IPS-NIHi7 (cell line): ENCODE measurements around the gene GAS6.
"Not testable (repeated sequence)": the region's sequence is repeated elsewhere in the genome, so short reads cannot be mapped to it uniquely, and the experiment has no call there.

Experiments
- DNase-seq: peaks from one replicate; pipeline ENCODE4 v3.0.0; 2012; ENCODE audit warnings: mixed read lengths; ENCODE audit errors: extremely low spot score

Gene GAS6

DNA sequence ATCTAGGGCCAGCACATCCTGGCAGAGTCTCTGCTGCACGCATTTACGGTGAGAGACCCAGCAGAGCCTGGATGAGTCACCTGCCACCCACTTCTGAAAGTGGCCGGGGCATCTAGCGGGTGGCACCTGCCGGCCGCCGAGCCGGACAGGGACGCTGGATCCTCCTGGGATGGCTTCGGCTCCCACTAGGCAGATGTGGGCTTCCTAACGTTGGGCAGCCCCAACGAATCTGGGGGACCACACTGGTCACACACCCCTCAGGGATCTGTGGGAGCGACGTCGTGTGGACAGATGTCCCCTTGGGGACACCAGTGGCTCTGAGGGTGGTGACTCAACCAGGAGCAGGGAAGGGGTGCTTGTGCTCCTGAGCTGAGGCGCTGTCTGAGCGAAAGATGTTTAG lies 72.7 kb downstream of the GAS6 start:
- DNase-seq = no peak

DNA sequence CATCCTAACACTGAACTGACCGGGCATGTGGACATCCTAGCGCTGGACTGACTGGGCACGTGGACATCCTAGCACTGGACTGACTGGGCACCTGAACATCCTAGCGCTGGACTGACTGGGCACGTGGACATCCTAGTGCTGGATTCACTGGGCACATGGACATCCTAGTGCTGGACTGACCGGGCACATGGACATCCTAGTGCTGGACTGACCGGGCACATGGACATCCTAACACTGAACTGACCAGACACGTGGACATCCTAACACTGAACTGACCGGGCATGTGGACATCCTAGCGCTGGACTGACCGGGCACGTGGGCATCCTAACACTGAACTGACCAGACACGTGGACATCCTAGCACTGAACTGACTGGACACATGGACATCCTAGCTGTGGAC lies 73.9 kb downstream of the GAS6 start:
- not testable (repeated sequence) for DNase-seq

DNA sequence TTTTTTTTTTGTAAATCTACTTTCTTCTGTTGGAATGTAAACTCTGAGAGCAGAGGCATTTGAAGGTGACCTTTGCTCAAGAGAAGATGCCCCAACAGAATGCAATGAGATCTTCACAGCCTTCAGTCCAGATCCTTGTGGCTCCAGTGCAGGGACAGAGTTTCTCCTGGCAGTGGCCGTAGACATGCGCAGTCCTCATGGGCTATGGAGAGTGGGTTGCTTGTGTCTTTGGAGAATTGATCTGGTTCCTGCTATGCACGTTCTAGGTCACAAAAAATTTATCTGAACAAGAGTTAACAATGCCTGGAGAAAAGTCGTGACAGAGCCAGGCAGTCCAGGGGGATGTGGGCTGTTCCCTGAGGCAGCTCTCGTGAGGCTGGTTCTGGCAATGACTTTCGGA lies 74.7 kb downstream of the GAS6 start:
- DNase-seq = no peak

DNA sequence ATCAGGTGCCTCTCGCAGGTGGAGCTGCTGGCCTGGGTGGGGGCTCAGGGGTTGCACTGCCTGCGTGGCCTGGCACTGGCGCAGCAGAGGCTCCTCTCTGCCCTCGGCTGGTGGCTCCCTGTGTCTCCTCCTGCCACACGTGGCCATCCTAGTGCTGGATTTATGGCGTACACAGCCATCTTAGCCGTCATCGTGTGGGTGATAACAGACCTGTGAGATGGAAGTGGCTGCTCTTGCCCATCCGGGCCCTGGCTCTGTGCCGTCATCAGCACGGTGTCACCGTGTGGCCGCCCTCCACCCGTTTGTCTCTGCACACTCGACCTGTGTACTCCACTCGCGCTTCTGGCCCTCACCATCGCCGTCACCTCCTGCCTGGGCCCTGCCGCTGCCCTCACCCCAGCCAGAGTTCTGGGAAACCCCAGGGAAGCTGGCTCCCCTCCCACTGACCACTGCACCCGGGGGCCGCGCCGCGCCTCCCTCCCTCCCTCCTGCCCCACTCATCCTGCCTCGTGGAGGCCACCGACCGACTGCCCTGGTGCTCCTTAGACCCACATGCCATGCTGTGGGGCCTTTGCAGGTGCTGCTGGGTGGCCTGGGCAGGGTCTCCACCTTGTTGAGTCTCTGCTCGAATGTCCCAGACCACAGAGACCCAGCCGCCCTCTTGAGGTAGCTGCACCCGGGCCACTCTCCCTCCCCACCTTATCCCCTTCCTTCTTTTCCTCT lies 75.3 kb downstream of the GAS6 start:
- DNase-seq = no peak

DNA sequence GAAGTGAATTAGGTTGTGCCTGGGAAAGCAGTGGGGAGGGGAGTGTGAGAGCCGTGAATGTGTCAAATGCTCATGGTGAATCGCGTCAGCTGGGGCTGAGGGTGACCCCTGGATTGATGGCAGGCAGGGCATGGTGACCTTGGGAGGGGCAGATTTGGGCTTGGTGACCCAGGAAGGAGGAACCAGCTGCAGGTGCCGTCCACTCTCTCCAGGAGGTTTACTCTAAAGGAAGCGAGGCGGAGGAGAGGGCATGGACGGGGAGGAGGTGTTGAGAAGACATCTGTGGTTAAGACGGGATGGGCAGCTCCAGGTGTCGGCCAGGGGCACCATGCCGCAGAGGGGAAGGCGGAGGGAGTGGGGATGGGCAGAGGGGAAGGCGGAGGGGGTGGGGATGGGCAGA lies 76.2 kb downstream of the GAS6 start:
- no peak for DNase-seq

DNA sequence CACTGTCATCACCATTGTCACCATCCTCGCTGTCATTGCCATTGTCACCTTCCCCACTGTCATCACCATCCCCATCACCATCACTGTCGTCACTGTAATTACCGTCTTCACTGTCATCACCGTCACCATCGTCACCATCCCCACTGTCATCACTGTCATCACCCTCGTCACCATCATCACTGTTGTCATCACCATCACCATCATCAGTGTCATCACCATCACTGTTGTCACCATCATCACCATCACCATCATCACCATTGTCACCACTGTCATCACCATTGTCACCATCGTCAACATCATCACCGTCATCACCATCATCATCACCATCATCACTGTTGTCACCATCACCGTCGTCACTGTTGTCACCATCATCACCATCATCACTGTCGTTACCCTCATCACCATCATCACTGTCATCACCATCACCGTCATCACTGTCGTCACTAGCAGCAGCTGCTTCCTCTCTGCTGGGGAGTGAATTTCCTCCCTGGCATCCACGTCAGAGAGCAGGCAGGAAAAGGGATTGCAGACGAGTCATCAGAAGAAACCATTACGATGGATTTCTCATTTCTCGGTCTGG lies 77.5 kb downstream of the GAS6 start:
- no peak for DNase-seq

DNA sequence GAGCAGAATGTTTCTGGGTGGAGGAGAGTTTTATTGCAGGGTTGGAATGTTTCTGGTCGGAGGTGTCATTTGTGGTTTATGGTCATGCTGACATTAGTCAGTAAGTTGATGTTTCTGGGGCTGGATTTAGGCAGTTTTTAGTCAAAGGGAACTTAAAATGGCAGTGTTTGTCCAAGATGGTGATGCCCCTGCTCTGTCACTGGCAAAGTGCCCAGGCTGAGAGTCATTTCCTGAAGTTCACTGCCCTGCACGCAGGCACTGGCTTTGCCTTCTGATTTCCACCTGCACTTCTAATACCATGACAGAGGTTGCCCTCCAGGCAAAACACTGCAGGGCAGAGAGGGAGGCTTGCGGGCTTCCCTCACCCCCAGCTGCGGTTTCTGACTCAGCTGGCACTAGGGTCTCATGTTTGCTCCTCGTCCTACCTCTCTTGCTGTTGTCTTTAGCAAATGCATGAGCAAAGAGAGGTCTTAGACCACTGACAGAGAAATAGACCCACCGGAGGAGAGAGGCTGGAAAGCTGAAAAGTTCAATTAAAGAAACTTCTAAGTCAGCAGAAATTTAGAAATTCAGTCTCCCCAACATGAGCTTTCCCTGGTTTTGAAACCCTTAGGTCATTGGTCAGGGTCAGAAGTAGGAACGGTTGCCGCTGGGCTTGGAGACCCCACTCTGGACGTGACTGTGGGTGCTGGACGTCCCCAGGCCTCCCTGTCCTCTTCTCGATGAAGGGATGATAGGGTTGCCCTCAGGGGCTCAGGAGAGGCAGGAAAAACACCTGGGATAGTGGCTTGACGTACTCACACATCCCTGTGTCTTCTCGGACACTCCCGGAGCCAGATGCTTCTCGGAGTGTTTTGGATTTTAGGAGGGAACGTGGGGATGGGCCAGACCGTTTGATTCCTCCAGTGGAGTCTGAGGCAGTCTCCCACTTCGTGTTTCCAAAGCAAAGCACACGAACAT lies 78.5 kb downstream of the GAS6 start:
- DNase-seq = no peak

DNA sequence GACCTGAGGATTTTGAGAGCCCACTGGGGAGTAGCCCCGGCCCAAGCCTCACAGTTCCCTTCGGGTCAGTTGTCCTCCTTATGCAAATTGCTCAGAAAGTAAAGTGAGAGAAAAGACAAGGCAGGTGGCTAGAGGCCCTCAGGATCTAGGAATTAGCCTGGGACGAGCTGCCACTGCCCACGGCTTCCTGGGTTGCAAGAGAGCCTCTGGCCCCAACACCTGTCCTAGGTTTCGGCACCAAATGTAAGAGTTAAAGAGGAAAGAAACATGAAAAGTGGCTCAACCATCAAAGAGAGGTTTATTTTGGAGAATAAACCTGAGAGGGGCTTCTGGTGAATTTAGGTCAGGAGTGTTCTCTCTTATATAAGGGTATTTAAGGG lies 79.2 kb downstream of the GAS6 start:
- DNase-seq = no peak

DNA sequence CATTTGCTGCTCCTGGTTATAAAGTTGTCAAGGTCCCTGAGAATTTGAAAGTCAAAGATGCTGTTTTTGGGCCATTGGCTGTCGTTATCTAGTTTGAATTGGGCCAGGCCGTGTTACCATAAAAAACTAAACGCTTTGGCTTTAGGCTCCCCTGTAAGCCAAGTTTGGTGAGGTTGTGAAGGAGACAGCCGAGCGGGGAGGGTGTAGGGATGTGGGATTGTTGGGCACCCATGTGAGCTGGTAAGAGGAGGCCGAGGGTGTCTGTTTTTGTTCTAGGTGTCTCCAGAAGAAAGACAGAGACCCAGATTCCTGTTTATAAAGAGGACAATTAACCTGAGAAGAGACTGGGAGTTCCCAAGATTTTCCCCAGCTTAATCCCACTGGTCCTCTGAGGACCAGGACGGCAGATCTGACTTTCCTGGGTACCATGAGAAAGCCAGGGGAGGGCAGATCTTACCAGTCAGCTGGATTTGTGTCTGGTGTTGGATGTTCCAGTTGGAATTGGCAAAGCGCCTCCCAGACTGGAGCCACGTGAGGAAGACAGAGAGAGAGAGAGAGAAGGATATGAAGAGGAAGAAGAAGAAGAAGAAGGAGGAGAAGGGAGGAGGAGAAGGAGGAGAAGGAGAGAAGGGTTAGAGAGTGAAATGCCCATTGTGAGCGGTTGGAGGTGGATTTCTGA lies 79.8 kb downstream of the GAS6 start:
- DNase-seq = no peak

DNA sequence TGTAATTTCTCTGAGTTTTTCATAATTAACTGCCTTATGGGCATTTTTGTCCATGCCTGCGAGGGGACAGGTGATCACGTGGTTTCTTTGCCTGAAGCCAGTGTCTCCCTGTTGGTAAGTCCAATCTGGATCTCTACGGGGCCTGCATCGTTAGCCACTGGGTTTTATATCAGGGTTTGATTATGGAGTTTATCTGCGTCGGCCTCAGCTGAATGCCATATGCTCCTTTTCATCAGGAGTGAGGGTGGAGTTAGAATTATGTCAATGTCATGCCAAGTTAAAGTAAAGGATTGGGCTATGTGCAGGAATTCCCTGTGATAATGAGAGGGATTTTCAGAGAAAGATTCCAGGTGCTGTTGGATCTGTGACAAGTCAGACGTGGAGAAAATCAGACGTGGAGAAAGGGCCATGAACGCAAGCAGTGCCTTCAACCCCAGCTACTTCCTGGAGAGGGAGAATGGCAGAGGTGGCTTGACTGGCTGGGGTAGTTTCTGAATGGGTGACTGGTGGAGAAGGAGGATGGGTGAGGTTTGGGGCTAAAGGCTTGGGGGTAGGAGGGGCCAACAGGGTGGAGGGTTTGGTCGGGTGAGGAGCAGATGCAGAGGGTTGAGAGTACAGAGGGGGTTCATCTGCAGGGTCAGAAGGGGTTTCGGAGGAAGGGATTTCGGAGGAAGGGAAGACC lies 80.5 kb downstream of the GAS6 start:
- no peak for DNase-seq

DNA sequence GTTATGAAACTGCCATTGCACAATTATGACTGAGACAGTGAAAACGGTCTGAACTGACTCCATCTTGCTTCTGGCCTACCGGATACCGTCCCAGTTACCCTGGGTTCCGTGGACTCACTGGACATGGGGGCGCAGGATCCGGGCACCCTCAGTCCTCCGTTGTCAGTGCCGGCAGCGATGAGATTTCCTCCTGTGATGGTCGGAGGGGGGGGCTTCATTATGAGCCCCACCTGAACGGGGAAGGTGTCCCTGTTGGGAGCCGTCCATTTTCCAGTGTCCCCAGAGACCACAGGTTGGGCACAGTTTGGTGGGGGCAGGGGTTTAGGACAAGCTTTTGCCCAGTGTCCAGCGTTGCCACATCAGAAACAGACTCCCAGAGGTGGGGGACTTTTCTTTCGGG lies 81.4 kb downstream of the GAS6 start:
- DNase-seq = no peak

DNA sequence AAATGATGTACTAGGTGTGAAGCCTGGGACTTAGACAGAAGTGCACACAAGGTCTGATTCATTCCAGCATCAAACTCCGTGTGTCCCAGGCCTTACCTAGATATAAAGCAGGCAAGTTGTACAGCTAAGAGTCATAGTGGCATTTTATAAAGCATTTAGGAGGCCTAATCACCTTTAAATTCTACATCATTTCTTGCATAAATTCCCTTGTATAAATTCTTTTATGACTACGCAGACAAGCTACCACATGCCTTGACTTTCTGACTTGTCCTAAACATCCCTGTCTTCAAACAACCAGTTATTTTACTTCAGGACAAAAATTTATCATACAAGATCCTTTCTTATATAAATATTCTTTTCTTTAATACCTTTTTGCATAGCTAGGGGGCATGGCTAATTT lies 82.3 kb downstream of the GAS6 start:
- DNase-seq = no peak

DNA sequence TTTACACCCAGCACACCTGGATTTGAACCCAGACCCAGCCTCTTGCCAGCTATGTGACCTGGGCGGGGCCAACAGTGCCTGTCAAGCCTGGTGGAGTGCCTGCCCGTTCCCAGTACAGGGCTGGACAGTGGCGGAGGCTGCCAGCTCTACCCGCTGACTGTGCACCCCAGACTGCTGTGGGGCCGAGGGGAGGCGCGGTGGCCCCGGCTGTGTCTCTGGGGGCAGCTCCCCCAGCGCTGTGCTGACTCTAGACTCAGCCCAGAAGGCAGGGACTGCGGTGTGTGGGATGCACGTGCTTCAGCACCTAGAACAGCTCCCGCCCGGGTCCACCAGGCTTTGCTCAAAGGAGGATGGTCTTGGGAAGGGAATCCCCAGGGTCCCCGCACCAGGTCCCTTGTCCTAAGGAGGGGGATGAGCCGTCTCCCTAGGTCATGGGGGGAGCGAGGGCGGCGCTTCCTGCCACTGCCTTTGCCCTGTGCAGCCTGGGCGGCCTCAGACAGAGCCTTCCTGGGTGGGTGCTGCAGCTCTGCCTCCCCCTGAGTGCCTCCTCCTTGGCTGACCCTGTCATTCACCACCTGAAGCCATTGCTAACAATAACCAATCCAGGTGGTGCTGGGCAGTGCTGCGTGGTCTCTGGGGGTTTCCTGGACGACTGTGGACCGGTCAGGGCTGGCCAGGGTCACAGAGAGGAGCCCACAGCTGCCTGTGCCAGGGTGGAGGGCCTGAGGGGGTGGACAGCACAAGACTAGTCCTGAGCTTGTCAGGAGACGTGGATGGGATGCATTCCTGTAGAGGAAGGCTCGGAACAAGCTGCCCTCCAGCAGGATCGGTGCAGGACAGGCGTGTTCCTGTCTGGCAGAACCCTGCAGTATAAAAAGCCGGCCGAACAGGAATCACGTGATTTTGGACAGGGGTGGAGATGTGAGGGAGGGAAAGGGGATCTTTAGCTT lies 86.3 kb downstream of the GAS6 start:
- DNase-seq = peak; percentile 94

DNA sequence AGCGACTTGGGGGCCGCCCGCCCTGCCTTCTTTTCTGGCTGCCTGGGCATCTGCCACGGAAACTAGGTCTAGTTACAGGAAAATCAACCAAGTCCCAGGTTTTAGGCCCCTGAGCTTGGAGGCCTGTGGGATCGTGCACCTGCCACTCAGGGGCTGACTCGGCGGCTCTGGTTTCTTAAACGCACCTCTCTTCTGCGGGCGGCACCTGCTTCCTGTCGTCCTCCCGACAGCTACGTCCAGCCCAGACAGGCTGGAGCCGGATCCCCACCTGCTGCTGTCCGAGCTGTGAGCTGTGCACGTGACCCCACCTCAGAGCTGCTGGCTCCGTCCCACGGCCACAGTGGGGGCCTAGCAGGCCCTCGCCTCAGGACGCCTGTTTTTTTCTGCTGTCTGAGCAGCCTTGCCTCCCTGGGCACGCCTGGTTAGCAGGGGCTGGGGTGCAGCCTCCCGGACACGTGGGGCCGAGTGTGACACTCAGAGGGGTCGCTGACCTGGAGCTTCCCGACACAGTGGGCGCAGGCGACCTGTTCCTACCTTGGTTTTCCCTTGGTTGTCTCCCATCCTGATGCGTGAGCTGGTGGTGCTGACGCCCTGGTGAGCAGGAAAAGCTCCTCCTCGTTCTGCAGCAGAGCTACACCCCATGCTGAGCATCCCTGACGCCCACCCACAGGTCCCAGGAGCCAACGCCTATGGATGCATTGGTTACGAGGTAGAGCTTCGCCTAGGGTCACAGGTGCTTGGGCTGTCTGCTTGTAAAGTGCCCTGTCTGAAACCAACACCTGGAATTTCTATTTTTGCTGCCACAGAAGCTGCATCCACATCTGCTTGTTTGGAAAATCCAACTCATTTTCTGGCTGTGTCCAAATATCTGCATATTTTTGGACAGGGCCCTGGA lies 87.4 kb downstream of the GAS6 start:
- DNase-seq = no peak

DNA sequence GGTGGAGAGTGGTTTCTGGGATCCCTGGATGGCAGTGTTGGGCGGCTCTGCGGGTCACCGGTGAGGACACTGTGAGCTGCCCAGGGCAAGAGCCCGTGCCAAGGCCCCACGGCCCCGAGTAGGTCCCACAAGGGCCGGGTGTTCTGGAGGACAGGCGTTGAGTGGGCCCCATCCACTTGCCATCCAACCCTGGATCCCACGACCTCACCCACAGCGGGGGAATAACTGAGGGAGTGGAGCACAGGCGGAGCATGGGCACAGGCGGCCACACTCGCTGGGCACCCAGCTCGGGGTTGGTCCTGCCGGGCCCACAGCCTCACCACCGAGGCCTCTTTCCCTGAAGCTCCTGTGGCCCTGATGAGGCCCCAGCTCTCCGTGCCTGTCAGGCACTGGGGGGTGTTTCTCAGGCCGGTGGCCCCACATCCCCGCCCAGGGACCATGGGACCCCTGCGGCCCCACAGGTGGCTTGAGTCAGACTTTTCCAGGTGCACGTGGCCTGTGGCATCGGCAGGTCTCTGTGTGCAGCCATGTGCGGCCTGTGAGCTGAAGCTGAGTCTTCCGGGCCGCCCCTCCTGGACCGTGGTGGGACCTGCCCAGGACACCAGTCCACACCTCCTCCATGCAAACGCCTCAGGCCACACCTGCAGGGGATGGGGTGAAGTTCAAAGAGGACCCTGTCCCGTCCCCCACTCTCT lies 88.3 kb downstream of the GAS6 start:
- no peak for DNase-seq

DNA sequence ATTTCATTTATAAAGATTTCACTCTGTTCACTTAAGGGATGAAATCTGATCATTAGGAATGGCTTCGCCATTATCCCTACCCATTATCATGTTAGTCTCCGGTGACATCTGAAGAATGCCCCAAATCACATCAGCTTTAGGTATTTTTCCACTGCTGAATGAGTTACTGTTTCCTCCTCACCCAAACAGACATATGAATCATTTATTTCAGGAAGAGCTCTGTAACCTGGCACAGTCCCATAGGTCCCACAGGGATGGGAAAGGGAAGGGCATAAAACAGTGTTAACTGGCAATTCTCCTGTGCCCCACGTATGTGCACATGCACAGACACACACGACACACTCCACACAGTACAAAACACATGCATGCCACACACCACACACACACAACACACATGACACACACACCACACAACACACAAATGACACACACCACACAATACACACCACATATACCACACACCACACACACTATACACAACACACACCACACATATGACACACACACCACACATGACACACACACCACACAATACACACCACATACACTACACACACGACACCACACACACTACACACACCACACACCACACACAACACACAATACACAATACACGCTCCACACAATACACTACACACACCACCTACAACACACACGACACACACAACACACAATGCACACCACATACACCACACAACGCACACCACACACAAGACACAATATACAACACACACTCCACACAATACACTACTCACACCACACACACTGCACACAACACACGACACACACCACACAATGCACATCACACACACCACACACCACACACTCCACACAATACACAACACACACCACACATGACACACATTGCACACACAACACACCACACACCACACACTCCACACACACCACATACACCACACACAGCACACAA lies 89.4 kb downstream of the GAS6 start:
- DNase-seq = no peak

DNA sequence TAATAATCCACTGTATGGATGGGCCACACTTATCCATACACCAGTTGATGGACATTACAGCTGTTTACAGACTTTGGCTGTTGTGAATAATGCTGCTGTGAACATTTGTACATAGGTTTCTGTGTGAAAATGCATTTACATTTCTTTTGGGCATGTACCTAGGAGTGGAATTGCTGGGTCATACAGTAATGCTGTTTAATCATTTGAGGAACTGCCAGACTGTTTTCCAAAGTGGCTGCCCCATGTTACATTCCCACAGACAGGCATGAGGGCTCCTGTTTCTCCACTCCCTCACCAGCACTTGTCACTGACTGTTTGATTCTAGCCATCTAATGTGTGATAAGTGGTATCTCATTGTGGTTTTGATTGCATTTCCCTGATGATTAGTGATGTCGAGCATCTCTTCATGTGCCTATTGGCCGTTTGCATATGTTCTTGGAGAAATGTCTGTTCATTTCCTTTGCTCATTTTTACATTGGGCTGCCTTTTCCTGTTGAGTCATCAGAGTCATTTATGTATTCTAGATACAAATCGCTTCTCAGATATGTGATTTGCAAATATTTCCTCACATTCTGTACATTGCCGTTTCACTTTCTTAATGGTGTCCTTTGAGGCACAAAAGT lies 92.1 kb downstream of the GAS6 start:
- no peak for DNase-seq
